AG04450 (cell line): ENCODE measurements around the gene ZDHHC24. TPM values are rescaled to one million over a fixed set of nuclear protein-coding genes. Genes with fewer than 3 reads are reported as not detected.

ENCODE experiments used
- CTCF ChIA-PET: fragments of 300-600, 350-600 bp; formaldehyde crosslinking; extraction: SDS; loops from one replicate; lab custom pipeline; 2022; ENCODE audit warnings: antibody characterized with exemption, inconsistent platforms; lab: Charles Lee
- POLR2A ChIA-PET: fragments of 350-600 bp; formaldehyde crosslinking; extraction: SDS; loops from one replicate; lab custom pipeline; 2021; ENCODE audit warnings: antibody characterized with exemption, inconsistent platforms; lab: Yijun Ruan, JAX
- DNase-seq: peaks from one replicate; pipeline ENCODE4 v3.0.0-alpha.2; 2011; ENCODE audit warnings: low read depth, low spot score
- H3K27ac ChIP-seq: one replicate; pipeline ENCODE4 v1.5.1; 2012; ENCODE audit warnings: low read depth, low read length, control low read depth
- H3K27me3 ChIP-seq: one replicate; pipeline ENCODE4 v1.6.0; 2012; ENCODE audit warnings: low read length; ENCODE audit not compliant: control insufficient read depth, insufficient read depth
- H3K4me3 ChIP-seq: 2 replicates; pipeline ENCODE4 v1.5.1; 2011; ENCODE audit warnings: mild to moderate bottlenecking, low read depth, low read length, control low read depth
- H3K9me3 ChIP-seq: 2 replicates; pipeline ENCODE4 v1.5.1; 2012; ENCODE audit warnings: low read length; ENCODE audit not compliant: control insufficient read depth, insufficient read depth
- polyA minus RNA-seq: library from RNA; depleted of rRNA, polyadenylated mRNA; stranded (reverse); fragments of >200 nt; gene quantifications from 2 replicates; pipeline ENCODE4 v1.2.3, GENCODE V29; 2011; rRNA and poly(A)+ RNA removed
- polyA plus RNA-seq: library from polyadenylated mRNA; depleted of rRNA; stranded (reverse); fragments of >200 nt; gene quantifications from 2 replicates; pipeline ENCODE4 v1.2.3, GENCODE V29; 2011; rRNA removed
- TF ChIP-seq, protein P1 (sequence below): IDR thresholded peaks from 2 replicates; pipeline ENCODE4 v1.5.1; 2011; ENCODE audit warnings: low read depth, low read length, control low read depth, inconsistent platforms

The ZDHHC24 gene, protein sequence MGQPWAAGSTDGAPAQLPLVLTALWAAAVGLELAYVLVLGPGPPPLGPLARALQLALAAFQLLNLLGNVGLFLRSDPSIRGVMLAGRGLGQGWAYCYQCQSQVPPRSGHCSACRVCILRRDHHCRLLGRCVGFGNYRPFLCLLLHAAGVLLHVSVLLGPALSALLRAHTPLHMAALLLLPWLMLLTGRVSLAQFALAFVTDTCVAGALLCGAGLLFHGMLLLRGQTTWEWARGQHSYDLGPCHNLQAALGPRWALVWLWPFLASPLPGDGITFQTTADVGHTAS
- polyA plus RNA-seq (6.2 and 6.8 TPM in 2 replicates), polyA minus RNA-seq (2.6 and 3.1 TPM in 2 replicates)

DNA sequence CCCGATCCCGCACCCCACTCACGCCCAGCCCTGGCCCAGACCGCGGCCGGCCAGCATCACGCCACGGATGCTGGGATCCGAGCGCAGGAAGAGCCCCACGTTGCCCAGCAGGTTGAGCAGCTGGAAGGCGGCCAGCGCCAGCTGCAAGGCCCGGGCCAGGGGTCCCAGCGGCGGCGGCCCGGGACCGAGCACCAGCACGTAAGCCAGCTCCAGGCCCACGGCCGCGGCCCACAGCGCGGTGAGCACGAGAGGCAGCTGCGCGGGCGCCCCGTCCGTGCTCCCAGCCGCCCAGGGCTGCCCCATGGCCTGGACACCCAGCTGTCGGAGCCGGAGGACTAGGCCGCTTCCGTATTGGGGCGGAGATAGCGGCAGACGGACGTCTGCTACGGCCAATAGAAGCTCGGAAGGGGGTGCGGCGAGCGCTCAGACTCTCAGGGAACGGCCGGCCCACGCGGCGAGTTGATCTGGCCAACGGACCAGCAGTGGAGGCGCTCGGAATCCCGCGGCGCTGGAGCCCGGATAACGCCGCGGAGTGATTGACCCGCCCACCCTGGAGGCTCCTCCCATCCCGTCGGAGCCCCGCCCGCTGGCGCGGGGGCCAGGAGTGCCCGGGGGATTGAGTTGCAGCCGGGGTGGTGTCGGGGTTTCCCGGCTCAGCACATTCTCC lies at the start of gene ZDHHC24:
Gene ZDHHC24, minus strand, starts transcription at position 348 of the 667 bp plus-strand sequence. Its CDS starts 45 bp downstream, at position 303.
- Histone ChIP-seq H3K4me3 (peak within 1 kb of the TSS; percentile 70), H3K9me3 (no peaks in the 10 kb centered on the region; the same call in 1 of the 2 replicates), H3K27me3 (peaks cover 10% of the 10 kb centered on the region), H3K27ac (no peak within 1 kb of the TSS)
- ChIA-PET CTCF (interaction anchor here (1.1 to 2.6 kb wide), 2 partner anchors 13 to 132 kb away, joined by 3 to 10 read pairs; partner anchors contain the start of gene RBM4B), POLR2A (interaction anchor here (0.6 to 2.2 kb wide), 14 partner anchors 9 to 132 kb away, joined by 3 to 17 read pairs (median 5); partner anchors contain the start of genes BBS1, CCDC87, CCS and CTSF)
- peak; percentile 94 for DNase-seq
- TF ChIP-seq, protein P1, sequence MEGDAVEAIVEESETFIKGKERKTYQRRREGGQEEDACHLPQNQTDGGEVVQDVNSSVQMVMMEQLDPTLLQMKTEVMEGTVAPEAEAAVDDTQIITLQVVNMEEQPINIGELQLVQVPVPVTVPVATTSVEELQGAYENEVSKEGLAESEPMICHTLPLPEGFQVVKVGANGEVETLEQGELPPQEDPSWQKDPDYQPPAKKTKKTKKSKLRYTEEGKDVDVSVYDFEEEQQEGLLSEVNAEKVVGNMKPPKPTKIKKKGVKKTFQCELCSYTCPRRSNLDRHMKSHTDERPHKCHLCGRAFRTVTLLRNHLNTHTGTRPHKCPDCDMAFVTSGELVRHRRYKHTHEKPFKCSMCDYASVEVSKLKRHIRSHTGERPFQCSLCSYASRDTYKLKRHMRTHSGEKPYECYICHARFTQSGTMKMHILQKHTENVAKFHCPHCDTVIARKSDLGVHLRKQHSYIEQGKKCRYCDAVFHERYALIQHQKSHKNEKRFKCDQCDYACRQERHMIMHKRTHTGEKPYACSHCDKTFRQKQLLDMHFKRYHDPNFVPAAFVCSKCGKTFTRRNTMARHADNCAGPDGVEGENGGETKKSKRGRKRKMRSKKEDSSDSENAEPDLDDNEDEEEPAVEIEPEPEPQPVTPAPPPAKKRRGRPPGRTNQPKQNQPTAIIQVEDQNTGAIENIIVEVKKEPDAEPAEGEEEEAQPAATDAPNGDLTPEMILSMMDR, result no peak

DNA sequence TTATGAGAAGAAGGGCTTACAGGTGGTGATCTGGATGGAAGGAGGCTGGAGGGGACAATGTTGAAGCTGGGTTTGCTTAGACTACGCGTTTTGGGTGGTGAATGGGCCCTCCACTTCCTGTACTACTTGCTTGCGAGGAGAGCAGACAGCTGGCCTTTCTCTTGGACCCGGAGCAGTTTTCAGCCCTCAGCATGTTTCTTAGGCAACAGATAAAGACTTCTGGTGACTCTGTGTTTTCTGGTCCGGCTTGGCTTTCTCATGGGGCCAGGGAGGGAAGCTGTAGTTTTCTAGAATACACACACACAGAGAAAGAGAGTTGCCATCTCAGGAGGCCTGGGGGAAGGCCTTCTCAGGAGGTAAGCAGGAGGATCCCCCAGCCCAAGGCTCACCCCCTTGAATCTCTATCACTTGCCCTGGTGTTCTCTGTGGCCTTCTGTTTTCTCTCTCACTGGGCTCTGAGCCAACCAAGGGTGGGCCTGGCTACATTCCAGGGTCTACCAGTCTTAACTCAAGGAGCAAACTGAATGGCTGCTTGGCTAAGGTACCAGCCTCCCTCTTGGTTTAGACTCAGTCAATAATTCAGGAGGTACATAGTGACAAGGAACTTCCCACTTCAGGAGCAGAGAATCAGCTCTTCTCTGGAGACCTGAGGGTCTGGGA lies 49.5 kb upstream of the ZDHHC24 start:
- CTCF ChIA-PET, result interaction anchor here (1.0 kb wide), 1 partner anchor 16 kb away, joined by 4 read pairs; no protein-coding TSS in a partner anchor
- TF ChIP-seq, protein P1, result no peak

DNA sequence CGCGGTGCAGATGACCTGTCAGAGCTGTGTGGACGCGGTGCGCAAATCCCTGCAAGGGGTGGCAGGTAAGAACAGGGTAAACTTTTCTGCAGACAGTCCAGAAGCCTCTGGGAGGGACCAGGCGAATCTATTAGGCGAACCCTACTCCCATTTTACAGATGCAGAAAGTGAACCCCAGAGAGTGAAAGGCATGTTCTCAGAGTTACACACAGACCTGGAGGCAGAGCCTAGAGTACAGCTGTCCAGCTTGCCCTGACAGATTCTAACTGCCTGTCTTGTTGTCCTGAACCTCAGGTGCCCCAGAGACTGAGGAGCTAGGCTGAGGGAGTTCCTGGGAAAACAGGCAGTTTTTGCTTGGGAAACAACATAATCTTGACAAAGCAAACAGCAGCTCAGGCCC lies 47.8 kb upstream of the ZDHHC24 start:
- TF ChIP-seq, protein P1, result no peak
- no peak overlapping the region for H3K27ac ChIP-seq
- peaks cover 22% of the 10 kb centered on the region for H3K9me3 ChIP-seq
- H3K27me3 ChIP-seq, result peaks cover 4% of the 10 kb centered on the region
- peak overlapping the region; percentile 85 for H3K4me3 ChIP-seq
- ChIA-PET POLR2A (interaction anchor here (0.6 to 1.5 kb wide), 3 partner anchors 9 to 71 kb away, joined by 3 read pairs; partner anchors contain the start of gene RBM14), CTCF (interaction anchor here (1.7 kb wide), 1 partner anchor 14 kb away, joined by 6 read pairs; no protein-coding TSS in a partner anchor)
- no peak for DNase-seq

More for the DNA sequence above, 49.5 kb upstream of the ZDHHC24 start:
- H3K4me3 ChIP-seq, result peak overlapping the region; percentile 27
- POLR2A ChIA-PET, result interaction anchor here (0.8 to 1.5 kb wide), 3 partner anchors 11 to 43 kb away, joined by 3 to 7 read pairs (median 6); partner anchors contain the start of genes RBM14 and RBM4
- H3K27ac ChIP-seq, result peak overlapping the region; percentile 73
- H3K27me3 ChIP-seq, result peaks cover 3% of the 10 kb centered on the region
- DNase-seq, result no peak
- H3K9me3 ChIP-seq, result peaks cover 20% of the 10 kb centered on the region

DNA sequence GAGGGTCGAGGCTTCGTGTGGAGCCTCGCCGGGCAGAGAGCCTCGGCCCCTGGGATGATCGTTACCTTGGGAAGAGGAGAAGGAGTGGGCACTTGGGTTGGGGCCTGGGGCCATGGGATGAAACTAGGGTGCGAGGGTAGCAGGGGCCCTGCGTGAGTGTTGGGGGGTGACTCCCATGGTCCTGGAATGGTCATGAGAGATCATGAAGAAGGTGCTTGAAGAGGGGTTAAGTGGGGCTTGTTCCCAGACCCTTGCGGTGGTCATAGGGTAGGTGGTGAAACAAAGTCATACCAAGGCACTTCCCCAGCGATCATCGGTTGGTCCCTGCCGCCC lies 47.4 kb upstream of the ZDHHC24 start:
- peaks cover 22% of the 10 kb centered on the region for H3K9me3 ChIP-seq
- H3K4me3 ChIP-seq, result peak overlapping the region; percentile 85
- TF ChIP-seq, protein P1, result no peak
- peaks cover 4% of the 10 kb centered on the region for H3K27me3 ChIP-seq
- H3K27ac ChIP-seq, result peak overlapping the region; percentile 31
- POLR2A ChIA-PET, result interaction anchor here (0.9 to 1.5 kb wide), 5 partner anchors 9 to 47 kb away, joined by 3 to 7 read pairs (median 3); partner anchors contain the start of genes RBM14 and ZDHHC24
- no peak for DNase-seq
- CTCF ChIA-PET, result interaction anchor here (1.0 to 1.7 kb wide), 3 partner anchors 14 to 45 kb away, joined by 3 to 6 read pairs (median 5); no protein-coding TSS in a partner anchor
